Fibroblast of lung (primary cell): ENCODE measurements around the gene C1QTNF7. TPM values are rescaled to one million over a fixed set of nuclear protein-coding genes. Genes with fewer than 3 reads are reported as not detected.

Experiments used
- DNase-seq, 2 donors: peaks; one replicate each; pipeline versions ENCODE4 v3.0.0 to v3.0.0-alpha.2; 2010; ENCODE audit warnings: low read depth in 2 of 2
- H2AFZ ChIP-seq: 2 replicates; pipeline ENCODE4 v1.5.1; 2012; ENCODE audit warnings: low read length, control low read depth, inconsistent platforms
- H3K27ac ChIP-seq: 2 replicates; pipeline ENCODE4 v1.5.1; 2011; ENCODE audit warnings: low read length, control low read depth; ENCODE audit not compliant: insufficient read depth
- H3K27me3 ChIP-seq: 2 replicates; pipeline ENCODE4 v1.5.1; 2011; ENCODE audit warnings: mild to moderate bottlenecking, low read length; ENCODE audit not compliant: control insufficient read depth, insufficient read depth
- H3K36me3 ChIP-seq: 2 replicates; pipeline ENCODE4 v1.5.1; 2011; ENCODE audit warnings: low read length; ENCODE audit not compliant: control insufficient read depth, insufficient read depth
- H3K4me1 ChIP-seq: 2 replicates; pipeline ENCODE4 v1.5.1; 2011; ENCODE audit warnings: low read length; ENCODE audit not compliant: control insufficient read depth, insufficient read depth; ENCODE audit errors: extremely low read depth
- H3K4me2 ChIP-seq: 2 replicates; pipeline ENCODE4 v1.5.1; 2011; ENCODE audit warnings: low read length, control low read depth; ENCODE audit not compliant: insufficient read depth; ENCODE audit errors: extremely low read depth
- H3K4me3 ChIP-seq, 4 experiments: fragments of 200-600 bp in 1 of 4; sonication (generic) in 1 of 4; replicated peaks in 1 of 4; 2 replicates each; pipeline ENCODE4 v1.5.1; 2011 to 2016; ENCODE audit warnings: low read length in 4 of 4, low read depth in 3 of 4, mild to moderate bottlenecking in 3 of 4, control low read depth in 2 of 4, inconsistent platforms in 1 of 4, mixed read lengths in 1 of 4; ENCODE audit not compliant: insufficient read depth in 1 of 4; ENCODE audit errors: control extremely low read depth in 1 of 4
- H3K79me2 ChIP-seq: 2 replicates; pipeline ENCODE4 v1.5.1; 2012; ENCODE audit warnings: mild to moderate bottlenecking, low read length, inconsistent platforms; ENCODE audit not compliant: control insufficient read depth, insufficient read depth
- H3K9ac ChIP-seq: 2 replicates; pipeline ENCODE4 v1.5.1; 2011; ENCODE audit warnings: mild to moderate bottlenecking, low read length, control low read depth; ENCODE audit not compliant: insufficient read depth
- H3K9me3 ChIP-seq: 2 replicates; pipeline ENCODE4 v1.5.1; 2012; ENCODE audit warnings: low read depth, low read length; ENCODE audit not compliant: control insufficient read depth, insufficient read depth
- H4K20me1 ChIP-seq: 2 replicates; pipeline ENCODE4 v1.5.1; 2011; ENCODE audit warnings: low read length; ENCODE audit not compliant: control insufficient read depth, insufficient read depth; ENCODE audit errors: extremely low read depth
- EZH2 ChIP-seq: IDR thresholded peaks from 2 replicates; pipeline ENCODE4 v1.5.1; 2012; ENCODE audit warnings: low read length, control low read depth, mild to moderate bottlenecking; ENCODE audit errors: missing control alignments
- polyA minus RNA-seq: library from RNA; depleted of rRNA, polyadenylated mRNA; stranded (reverse); fragments of >200 nt; gene quantifications from 2 replicates; pipeline ENCODE4 v1.2.3, GENCODE V29; 2011; ENCODE audit warnings: low replicate concordance
- polyA plus RNA-seq, 2 donors: library from polyadenylated mRNA; depleted of rRNA in 1 of 2; stranded (reverse) in 1 of 2; unstranded in 1 of 2; fragments of >200 nt; gene quantifications; 2 replicates each; pipeline ENCODE4 v1.2.1, GENCODE V29; 2011 to 2012; ENCODE audit warnings: missing spikeins in 1 of 2
- total RNA-seq: library from RNA; depleted of rRNA; stranded (reverse); fragments of >200 nt; gene quantifications from 2 replicates; pipeline ENCODE4 v1.2.1, GENCODE V29; 2014
- TF ChIP-seq, protein P1 (sequence below), 2 donors: IDR thresholded peaks in 1 of 2; conservative IDR thresholded peaks in 1 of 2; 1 replicate in 1 of 2; 2 replicates in 1 of 2; pipeline ENCODE4 v1.5.1; 2011 to 2012; ENCODE audit warnings: low read length in 2 of 2, control low read depth in 1 of 2, inconsistent platforms in 1 of 2, low read depth in 1 of 2, mild to moderate bottlenecking in 1 of 2

C1QTNF7 gene, protein sequence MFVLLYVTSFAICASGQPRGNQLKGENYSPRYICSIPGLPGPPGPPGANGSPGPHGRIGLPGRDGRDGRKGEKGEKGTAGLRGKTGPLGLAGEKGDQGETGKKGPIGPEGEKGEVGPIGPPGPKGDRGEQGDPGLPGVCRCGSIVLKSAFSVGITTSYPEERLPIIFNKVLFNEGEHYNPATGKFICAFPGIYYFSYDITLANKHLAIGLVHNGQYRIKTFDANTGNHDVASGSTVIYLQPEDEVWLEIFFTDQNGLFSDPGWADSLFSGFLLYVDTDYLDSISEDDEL
- total RNA-seq (1.5 and 3.0 TPM in 2 replicates), polyA plus RNA-seq (2.8 and 4.9 TPM in 2 replicates), polyA minus RNA-seq (0.75 TPM in 1 of 2 replicates, not detected in the other)
- 0.77 and 2.7 TPM in 2 replicates for polyA plus RNA-seq (2012)

GRCh38 chr4:15427701-15428100 is at the start of gene C1QTNF7:
Gene C1QTNF7 (plus strand): TSS chr4:15428033. CDS start chr4:15435744, 7,711 bp downstream.
- peak in 1 of 2 donors; percentile 35 for DNase-seq
- no peak within 1 kb of the TSS for H3K4me2 ChIP-seq
- H3K9ac ChIP-seq: no peak within 1 kb of the TSS
- no peaks in the 10 kb centered on the region for H3K9me3 ChIP-seq
- H3K27me3 ChIP-seq: no peaks in the 10 kb centered on the region
- H2AFZ ChIP-seq: peak within 1 kb of the TSS; percentile 1
- TF ChIP-seq EZH2: no peak
- TF ChIP-seq, protein P1, sequence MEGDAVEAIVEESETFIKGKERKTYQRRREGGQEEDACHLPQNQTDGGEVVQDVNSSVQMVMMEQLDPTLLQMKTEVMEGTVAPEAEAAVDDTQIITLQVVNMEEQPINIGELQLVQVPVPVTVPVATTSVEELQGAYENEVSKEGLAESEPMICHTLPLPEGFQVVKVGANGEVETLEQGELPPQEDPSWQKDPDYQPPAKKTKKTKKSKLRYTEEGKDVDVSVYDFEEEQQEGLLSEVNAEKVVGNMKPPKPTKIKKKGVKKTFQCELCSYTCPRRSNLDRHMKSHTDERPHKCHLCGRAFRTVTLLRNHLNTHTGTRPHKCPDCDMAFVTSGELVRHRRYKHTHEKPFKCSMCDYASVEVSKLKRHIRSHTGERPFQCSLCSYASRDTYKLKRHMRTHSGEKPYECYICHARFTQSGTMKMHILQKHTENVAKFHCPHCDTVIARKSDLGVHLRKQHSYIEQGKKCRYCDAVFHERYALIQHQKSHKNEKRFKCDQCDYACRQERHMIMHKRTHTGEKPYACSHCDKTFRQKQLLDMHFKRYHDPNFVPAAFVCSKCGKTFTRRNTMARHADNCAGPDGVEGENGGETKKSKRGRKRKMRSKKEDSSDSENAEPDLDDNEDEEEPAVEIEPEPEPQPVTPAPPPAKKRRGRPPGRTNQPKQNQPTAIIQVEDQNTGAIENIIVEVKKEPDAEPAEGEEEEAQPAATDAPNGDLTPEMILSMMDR (conservative IDR thresholded peaks at IDR 0.05 in 1 of 2, IDR thresholded peaks at IDR 0.05 in 1 of 2; ENCODE audit: low read depth in 1 of 2, low read length in 2 of 2): no peak
- no peaks in the 10 kb centered on the region for H4K20me1 ChIP-seq
- no peaks in the 10 kb centered on the region for H3K36me3 ChIP-seq
- no peak within 1 kb of the TSS for H3K4me3 ChIP-seq
- H3K4me1 ChIP-seq: no peaks in the 10 kb centered on the region
- H3K27ac ChIP-seq: no peak within 1 kb of the TSS
- H3K79me2 ChIP-seq: no peaks in the 10 kb centered on the region

DNA sequence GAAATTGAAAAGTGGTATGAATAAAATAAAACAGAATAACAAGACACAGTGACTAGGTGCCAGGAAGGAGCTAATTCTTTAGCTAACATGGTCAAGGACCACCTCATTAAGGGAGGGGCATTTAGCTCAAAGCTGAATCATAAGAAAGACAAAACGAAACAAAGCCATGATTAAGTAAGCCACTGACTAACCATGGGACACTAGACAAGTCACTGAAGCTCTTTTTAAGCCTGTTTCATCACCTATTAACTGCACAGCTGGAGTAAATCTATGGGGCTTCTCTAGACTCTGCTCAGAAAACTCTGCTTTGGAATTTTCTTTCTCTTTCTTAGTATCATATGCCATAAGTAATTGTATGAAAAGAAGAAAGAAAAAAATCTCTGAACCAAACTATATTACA is 49.8 kb upstream of the C1QTNF7 start:
- H3K27me3 ChIP-seq: no peaks in the 10 kb centered on the region
- no peak overlapping the region for H3K4me3 ChIP-seq
- peaks cover 13% of the 10 kb centered on the region for H3K4me1 ChIP-seq
- DNase-seq: peak; percentile 11 to 61
- H3K9me3 ChIP-seq: no peaks in the 10 kb centered on the region
- H3K79me2 ChIP-seq: no peaks in the 10 kb centered on the region
- TF ChIP-seq, protein P1 (conservative IDR thresholded peaks at IDR 0.05 in 1 of 2, IDR thresholded peaks at IDR 0.05 in 1 of 2; ENCODE audit: low read depth in 1 of 2, low read length in 2 of 2): no peak
- no peak for TF ChIP-seq EZH2
- H3K36me3 ChIP-seq: no peaks in the 10 kb centered on the region
- no peaks in the 10 kb centered on the region for H4K20me1 ChIP-seq
- H3K9ac ChIP-seq: no peak overlapping the region
- H3K27ac ChIP-seq: no peak overlapping the region
- H2AFZ ChIP-seq: no peak overlapping the region
- no peak overlapping the region for H3K4me2 ChIP-seq

DNA sequence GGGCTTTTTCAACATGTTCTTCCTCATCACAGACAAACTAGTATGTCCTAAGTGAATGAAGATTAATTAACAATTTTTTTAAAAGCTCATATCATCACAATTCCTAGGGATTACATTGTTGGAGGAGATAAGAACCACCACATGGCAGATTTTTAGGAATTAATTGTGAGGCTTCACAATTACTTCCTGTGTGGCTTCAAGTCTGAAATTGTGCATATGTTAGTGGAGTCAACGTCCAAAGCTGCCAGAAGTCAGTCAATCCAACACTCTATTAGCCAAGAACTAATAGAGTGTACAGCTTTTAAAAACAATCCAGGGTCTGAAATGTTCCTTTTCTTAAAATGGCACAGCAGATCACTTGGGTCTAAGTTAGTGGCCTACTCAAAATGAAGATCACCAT is 49.3 kb upstream of the C1QTNF7 start:
- H3K4me2 ChIP-seq: no peak overlapping the region
- H3K79me2 ChIP-seq: no peaks in the 10 kb centered on the region
- no peak overlapping the region for H3K27ac ChIP-seq
- DNase-seq: no peak
- H3K4me1 ChIP-seq: peaks cover 10% of the 10 kb centered on the region
- no peak overlapping the region for H2AFZ ChIP-seq
- H3K36me3 ChIP-seq: no peaks in the 10 kb centered on the region
- H3K9me3 ChIP-seq: no peaks in the 10 kb centered on the region
- no peak overlapping the region for H3K4me3 ChIP-seq
- no peaks in the 10 kb centered on the region for H3K27me3 ChIP-seq
- no peak for TF ChIP-seq EZH2
- TF ChIP-seq, protein P1 (conservative IDR thresholded peaks at IDR 0.05 in 1 of 2, IDR thresholded peaks at IDR 0.05 in 1 of 2; ENCODE audit: low read depth in 1 of 2, low read length in 2 of 2): no peak
- H3K9ac ChIP-seq: no peak overlapping the region
- no peaks in the 10 kb centered on the region for H4K20me1 ChIP-seq
